Medulla oblongata (tissue), 1 donor: ENCODE results near the gene GBX2.
"Not testable (repeated sequence)": the region's sequence is repeated elsewhere in the genome, so short reads cannot be mapped to it uniquely, and the experiment has no call there.

Experiments
- DNase-seq: peaks from one replicate; pipeline ENCODE4 v3.0.0-alpha.2; 2015; ENCODE audit errors: extremely low spot score

The GBX2 gene

DNA sequence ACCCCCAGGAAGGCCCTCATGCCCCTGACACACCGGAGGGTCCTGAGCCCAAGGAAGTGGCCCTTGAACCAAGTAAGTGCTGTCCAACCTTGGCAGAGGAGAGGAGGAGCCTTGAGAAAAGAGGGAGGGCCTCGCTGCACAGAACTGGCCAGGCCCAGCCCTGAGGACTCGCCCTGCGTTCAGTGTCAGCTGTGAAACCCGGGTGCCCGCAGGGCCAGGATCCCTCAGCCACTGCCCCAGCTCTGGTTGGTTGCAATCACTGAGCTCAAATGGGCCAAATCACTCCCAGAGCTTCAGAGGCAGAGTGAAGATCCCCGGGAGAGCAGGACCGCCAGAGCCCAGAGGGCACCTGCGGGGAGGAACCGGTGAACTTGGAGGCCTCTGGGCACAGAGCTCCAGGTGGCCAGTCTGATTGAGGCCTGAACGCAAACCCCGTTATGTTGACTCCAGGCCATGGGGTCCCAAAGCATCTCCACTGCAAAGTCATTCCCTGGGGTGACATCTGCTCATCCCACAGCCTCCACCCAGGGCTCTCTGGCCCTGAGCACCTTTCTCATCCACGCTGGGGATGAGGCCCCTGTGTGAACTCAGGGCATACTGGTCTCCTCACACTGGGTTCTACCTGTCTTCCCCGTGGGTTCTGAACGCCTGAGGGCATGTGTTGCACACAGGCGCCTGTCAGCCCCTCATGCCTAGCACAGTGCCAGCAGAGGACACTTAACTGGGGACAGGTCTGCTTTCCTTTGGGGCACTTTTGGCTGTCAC is 11.9 kb downstream of the GBX2 start:
- DNase-seq: no peak

DNA sequence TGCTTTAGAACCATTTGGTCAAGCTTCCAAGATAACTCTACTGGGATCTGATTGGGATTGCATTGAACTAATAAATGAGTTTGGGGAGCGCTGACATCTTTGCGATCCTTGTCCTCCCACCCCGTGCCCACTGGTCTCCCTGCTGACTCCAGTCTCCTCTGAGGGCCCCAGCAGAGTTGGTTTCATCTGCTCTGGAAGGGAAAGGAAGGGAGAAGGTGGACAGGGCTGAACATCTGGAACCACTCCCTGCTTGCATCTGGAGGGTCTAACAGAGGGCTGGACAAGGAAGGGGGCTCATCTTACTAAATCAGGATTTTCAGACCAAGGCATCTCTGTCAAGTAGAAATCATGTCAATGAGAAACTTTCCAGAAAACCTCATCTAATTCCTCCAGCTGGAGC is 12.8 kb downstream of the GBX2 start:
- DNase-seq: no peak

DNA sequence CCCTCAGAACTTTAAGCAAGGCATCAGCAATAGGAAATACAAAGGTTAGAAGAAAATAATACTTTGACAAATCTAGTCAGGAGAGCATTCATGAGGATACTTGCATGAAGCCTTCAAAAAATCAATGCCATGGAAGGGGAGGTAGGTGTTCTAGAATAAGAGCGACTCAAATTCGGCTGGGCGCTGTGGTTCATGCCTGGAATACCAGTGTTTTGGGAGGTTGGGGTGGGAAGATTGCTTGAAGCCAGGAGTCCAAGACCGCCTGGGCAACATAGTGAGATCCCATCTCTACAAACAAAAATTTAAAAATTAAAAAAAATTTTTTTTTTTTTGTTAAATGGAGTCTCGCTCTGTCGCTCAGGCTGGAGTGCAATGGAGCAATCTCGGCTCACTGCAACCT is 21.8 kb downstream of the GBX2 start:
- DNase-seq: no peak

DNA sequence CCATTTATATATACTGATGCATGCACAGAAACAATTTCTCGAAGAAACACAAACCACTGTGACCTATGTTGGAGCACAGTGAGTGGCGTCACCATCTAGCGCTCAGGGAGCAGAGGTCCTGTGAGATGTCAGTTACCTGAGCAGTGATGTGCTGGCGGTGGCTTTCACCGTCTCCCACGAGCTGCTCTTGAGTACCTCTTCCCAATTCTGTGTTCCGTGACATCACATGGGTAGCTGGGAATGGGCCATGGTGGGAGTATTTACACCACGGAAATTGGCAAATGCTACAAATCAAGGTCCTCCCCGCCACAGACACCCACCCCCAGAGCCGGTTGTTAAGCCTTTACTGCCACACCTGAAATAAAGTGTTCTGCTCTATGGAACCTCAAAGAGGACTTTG is 24.4 kb downstream of the GBX2 start:
- DNase-seq: no peak

DNA sequence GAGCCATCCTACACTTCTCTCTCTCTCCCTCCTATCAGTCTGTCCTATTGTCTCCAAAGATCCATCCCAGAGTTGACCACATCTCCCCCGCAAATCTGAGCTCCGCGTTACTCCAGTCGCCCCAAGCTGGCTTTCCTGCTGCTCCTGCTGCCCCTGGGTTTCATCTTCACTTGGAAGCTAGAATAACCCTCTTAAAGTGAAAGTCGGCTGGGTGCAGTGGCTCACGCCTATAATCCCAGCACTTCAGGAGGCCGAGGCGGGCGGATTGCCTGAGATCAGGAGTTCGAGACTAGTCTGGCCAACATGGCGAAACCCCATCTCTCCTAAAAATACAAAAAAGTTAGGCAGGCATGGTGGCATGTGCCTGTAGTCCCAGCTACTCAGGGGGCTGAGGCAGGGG is 26.6 kb downstream of the GBX2 start:
- DNase-seq: not testable (repeated sequence)

DNA sequence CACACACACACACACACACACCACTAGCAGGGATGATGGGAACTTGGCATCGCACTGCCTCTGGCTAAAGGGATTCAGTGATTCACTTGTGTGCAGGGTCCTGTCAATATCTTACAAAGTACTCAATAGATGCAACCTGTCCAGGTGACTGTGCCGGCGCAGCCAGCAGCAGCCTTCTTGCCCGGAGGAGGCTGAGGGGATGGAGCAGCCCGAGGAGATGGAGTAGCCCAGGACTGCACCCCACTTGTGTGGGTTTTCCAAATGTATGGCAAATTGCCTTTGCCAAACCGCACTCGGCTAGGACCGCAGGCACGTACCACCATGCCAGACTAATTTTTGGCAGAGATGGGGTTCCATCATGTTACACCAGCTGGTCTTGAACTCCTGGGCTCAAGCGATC is 31.1 kb downstream of the GBX2 start:
- DNase-seq: no peak

DNA sequence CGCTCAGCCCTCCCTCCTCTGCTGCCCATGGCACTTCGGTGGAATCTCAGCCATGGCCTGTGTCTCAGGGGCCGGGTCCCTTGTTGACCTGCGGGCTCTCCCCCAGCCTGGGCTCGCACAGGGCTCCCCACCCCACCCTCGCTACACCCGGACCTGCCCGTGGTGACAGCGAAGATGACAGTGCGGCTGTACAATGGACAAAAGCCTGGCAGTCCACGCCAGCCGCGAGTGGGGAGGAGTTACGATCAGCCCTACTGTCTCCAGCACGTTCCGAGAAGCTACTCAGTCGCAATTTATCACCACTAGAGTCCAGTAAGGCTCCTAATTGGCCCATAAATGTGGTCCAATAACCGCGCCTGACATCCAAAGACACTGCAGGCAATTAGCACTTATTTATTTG is 31.6 kb downstream of the GBX2 start:
- DNase-seq: peak; percentile 41

DNA sequence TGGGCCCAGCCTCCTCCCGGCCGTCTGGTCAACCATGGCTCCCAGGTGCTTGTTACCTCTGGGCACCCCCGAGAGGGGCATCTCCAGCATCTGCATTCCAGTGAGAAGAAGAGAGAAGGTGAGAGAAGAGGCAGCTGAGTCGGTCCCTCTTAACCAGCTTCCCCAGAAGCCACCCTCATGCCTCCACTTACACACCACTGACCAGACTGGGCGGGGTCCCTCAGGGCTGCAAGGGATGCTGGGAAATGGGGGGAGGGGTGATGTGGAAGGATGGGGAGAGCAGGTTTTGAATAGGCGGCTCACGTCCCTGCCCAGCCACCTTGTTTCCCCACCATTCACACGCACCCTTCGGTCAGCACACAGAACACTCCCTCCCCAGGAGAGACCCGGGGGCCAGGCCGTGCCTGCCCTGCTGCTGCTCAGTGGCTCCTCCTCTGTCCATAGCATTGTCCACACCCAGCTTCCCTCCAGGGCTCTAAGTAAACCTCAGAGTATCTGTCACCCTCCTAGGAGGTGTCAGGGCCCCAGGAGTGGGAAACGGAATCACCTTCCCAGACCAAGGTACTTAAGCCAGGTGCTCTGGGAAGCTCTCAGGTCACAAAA is 34.7 kb downstream of the GBX2 start:
- DNase-seq: no peak

DNA sequence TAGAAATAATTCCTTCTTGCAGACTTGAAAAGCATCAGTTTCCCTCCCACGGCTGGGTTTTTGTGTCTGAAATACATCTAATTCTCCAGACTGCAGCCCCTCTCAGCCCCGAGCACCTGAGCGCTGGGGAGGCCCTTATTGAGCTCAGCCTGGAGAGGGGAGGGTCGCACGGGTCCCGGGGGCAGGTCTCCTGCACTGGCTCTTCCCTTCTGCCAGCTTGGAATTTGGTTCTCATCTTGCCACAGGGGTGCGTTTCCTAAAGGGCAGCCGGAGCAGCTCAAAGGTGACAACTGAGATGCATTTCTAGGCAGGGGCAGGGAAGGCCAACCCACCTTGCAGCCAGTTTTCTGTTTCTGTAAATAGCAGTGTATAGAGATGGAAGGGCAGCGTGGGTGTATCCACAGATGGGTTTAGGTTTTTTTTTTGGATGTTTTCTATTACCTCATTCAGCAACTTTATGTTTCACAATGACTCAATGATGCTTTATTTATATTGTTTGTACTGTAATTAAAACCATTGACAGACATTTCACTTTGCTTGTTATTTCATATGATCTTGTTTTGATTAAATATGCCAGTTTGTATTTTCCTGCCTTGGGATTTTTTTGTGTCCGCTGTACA is 37.0 kb downstream of the GBX2 start:
- no peak for DNase-seq

DNA sequence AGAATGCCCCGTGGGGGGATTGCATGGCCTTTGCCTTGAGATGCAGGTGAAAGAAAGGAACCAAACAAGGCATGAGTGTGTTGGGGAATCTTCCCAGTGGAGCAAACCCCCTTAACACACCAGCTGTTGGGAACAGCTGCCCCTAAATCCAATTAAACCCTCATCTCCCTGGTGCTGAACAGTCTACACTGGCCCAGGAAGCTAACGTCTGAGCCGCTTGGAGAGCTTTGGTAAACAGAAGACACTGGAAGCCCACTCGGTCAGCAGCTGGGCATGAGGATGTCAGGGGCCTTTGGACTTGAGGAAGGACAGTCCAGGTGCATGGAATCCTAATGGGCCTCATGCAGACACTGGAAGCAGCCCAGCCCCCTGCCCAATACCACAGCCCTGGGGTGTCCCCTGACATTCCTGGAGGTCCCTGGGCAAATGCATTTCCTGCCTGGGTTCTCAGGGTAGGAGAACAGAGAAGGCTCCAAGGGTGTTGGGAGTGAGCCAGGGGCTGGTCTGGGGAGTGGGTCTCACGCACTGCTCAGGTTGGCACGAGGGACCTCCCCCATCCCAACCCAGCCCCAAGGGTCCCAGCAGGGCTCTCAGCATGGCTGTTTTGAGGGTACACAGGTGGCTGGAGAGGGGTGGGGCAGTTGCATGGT is 37.7 kb downstream of the GBX2 start:
- DNase-seq: no peak

DNA sequence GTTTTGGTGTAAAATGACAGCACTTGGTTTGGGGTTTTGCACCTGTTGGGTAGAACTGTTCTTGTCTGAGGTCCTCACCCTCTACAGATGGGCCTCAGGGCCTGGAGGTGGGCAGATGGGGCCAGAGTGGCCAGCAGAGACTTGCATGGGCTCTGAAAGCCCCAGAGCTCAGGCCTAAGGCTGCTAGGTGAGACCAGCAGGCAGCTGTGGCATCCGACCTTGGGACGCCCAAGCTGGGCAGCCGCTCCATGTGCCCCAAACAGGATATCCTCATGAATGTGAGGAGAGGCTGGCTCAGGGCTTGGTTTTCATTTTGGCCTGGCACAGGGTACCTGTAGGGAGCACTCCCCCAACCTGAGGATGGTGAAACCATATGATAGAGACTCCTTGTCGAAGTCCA is 38.3 kb downstream of the GBX2 start:
- no peak for DNase-seq

DNA sequence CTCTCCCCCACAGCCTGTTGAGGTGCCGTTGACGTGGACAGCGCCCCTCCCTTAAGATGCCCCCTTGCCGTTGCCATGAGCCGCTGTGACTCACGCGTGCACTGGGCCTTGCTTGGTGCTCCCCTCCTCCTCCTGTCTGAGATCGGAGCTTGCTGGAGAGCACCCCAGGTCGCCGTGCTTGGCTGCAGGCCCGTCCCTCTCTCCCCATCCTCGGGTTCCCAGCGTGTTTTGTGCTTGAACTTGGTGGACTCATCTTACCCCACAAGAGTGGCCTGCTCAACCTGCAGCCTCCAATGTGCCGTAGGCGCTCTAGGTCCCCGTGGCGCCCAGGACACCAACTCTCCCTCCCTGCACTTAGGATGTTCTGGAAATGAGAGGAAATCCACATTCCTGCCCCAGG is 39.9 kb downstream of the GBX2 start:
- DNase-seq: no peak

DNA sequence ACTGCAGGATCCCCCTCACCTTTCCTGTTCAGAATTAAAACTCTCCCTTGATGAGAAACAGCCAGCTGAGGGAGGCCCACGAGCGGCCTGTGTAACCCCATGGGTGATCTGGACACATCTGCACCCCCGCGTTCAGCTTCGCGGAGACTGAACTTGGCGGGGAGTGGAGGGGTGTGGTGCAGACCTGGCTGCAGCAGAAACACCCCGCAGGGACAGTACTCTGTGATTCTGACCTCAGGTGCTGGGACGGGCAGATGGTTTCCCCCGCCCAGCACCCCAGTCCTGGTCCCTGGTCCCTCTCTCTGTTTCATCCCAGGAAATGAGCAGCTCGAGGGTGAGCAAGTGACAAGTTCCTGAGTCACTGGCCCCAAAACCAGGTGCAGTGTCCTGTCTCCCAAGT is 41.2 kb downstream of the GBX2 start:
- no peak for DNase-seq

DNA sequence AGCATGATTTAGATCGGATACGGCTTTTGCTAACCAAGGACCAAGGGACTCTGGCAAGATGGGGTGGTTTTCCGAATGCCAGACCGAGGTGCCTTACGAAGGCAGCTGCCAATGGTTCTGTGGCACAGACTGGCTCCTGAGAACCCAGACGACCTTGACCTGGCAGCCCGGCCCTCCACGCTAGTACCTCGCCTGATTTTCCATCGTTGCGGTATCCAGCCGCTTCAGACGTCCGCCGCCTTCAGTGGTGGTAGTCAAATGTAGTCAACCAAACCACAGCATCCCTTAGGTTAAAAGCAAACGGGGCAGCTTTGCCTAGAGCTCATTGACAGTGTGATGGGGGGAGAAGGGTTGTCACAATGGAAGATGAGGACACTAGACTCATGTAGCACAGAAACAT is 42.6 kb downstream of the GBX2 start:
- DNase-seq: no peak

DNA sequence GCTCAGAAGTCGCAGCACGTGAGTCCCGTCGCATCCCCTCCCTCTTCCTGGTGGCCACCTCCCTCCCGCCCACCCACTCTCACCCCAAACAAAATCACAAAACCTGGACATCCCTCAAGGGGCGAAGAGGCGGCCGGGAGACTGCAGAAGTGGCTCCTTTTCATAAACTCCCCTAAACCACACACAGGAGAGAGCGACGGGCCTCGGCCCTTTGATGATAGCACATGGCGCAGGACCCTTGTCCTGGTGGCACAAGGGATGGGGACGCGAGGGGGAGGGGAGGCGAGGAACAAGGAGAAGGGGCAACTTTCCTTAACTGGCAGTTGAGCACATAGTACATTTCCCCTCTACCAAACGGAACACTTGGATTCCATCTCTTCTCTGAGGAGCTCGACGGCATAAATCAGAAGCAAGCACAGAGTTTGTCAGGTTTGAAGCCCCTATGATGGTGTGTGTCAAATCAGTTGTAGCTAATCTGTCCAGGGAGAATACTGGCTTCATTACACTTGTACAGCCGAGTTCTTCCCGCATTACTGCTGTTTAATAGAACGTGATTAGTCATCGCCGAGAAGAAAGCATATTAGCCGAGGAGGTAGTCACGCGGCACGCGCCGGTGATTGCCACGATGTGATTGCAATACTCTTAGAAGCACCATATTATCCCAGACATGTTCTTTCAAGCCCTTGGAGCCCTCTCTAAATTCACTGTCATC is 43.8 kb downstream of the GBX2 start:
- DNase-seq: no peak

DNA sequence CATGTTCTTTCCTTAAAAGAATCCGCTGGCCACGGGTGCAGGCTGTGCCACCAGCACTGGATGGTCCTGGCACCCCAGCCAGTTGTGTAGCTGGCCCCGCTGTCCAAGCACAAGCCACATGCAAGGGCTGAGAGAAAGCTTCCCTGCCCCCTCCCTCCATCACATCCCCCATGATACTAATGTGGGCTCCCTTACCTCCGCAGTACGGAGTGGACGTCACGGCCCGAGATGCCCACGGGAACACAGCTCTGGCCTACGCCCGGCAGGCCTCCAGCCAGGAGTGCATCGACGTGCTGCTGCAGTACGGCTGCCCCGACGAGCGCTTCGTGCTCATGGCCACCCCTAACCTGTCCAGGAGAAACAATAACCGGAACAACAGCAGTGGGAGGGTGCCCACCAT is 44.5 kb downstream of the GBX2 start:
- DNase-seq: no peak

DNA sequence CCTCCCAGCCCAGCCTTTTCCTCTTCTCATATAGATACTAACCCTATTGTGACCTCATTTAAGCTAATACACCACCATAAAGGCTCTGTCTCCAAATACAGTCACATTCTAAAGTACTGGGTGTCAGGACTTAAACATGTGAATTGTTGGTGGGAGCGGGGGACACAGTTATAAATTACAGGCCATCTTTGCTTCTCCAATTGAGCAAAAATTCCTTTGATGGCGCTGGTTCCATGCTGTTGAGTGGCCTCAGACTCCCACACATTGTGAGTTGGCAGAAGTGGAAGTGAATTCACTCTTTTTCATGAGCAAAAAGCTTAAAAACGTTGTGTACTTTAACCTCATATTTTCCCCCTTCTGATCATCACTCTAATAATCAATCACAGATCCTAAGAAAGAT is 46.0 kb downstream of the GBX2 start:
- no peak for DNase-seq

DNA sequence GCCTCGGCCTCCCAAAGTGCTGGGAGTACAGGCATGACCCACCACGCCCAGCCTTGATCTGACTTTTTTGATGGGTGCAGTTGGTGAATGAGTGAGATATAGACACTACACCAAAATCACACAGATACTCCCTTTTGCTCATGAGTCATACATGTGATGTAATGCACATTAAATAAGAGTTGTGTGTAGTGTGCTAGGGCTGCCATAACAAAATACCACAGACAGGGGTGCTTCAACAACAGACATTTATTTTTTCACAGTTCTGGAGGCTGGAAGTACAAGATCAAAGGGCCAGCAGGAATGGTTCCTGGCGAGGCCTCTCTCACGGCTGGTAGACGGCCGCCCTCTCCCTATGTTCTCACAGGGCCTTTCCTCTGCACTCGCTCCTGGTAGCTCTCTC is 46.6 kb downstream of the GBX2 start:
- no peak for DNase-seq

DNA sequence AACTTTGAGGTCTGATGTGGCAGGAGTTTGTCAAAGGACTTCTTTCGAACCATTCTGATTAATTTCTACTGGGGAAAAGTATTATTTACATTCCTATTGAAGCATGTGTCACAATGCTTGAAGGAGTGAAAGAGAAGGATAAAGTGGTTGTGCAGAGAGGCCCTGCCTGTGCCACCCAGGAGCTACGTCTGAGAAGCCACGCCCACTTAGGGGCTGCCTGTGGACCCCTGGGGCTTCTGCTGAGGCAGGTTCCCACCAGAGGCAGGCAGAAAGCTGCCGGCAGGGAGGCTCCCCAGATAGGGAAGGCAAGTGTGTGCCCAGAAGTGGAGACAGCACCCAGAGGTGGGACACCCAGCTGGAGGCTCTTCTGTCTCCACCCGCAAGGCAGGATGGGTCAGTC is 47.4 kb downstream of the GBX2 start:
- no peak for DNase-seq

DNA sequence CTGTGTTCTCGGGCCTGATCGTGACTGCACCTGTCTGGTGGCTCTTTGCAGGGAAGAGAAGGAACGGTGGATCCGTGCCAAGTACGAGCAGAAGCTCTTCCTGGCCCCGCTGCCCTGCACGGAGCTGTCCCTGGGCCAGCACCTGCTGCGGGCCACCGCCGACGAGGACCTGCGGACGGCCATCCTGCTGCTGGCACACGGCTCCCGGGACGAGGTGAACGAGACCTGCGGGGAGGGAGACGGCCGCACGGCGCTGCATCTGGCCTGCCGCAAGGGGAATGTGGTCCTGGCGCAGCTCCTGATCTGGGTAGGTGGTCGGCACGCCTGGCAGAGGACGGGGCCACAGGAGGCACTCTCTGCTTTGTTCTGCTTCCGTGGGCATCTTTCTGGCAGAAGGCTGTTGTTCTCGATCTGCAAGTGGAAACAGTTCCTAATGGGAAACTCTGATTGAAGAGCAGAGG is 48.0 kb downstream of the GBX2 start:
- no peak for DNase-seq

DNA sequence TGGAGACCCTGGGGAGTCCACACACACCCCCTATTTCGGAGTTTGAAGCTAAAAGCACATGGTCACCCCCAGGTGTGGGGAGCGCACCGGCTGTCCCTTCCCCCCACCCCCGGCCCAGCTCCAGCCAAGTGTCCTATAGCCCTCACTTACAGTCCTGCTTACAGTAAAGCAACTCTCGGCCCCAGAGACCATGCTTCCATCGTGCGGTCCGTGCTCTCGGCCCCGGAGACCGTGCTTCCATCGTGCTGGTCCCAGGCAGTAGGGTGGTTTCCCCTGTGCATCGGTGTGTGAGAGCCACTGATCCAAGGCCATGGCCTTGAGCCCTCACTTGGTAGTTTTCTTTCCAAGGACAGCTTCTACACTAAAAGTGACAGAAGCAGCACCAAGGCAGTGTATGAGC is 48.7 kb downstream of the GBX2 start:
- DNase-seq: no peak

DNA sequence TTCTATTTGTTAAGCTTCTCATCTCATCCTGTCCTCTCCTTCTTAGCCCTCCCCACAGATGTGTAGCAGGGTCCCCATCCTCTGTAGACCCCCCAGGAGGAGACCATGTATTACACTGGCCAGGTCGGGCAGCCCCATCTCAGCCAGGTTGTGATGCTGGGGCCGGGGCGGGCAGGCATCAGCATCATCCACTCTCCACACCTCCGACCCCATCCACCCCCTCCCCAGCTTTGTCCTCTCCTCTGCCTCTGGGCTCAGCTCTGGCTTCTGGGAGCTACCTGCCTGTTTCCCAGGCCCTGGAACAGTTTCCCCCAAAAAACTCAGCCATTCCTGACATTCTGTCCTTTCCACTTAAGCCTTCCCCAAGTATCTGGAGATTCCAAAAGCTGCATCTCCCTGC is 49.2 kb downstream of the GBX2 start:
- DNase-seq: no peak
